Spinal cord (tissue), 10 donors: ENCODE measurements around the gene AHSP. TPM values are rescaled to one million over a fixed set of nuclear protein-coding genes. Genes with fewer than 3 reads are reported as not detected.
"Not testable (repeated sequence)": the region's sequence is repeated elsewhere in the genome, so short reads cannot be mapped to it uniquely, and the experiment has no call there.

Experiments
- DNase-seq, 6 donors: peaks; one replicate each; pipeline versions ENCODE4 v3.0.0 to v3.0.0-alpha.2; 2013 to 2015; ENCODE audit warnings: low spot score in 6 of 6, low read depth in 4 of 6
- H3K27ac ChIP-seq: one replicate; pipeline ENCODE4 v1.5.1; 2013; ENCODE audit warnings: low read depth, low read length, control low read depth
- H3K27me3 ChIP-seq: one replicate; pipeline ENCODE4 v1.6.1; 2013; ENCODE audit warnings: low read length; ENCODE audit not compliant: control insufficient read depth, insufficient read depth
- H3K36me3 ChIP-seq: one replicate; pipeline ENCODE4 v1.6.1; 2013; ENCODE audit warnings: low read length; ENCODE audit not compliant: control insufficient read depth, insufficient read depth
- H3K4me1 ChIP-seq: one replicate; pipeline ENCODE4 v1.6.1; 2013; ENCODE audit warnings: low read length; ENCODE audit not compliant: control insufficient read depth, insufficient read depth
- H3K4me3 ChIP-seq: one replicate; pipeline ENCODE4 v1.5.1; 2013; ENCODE audit warnings: low read depth, low read length, control low read depth
- H3K9me3 ChIP-seq: one replicate; pipeline ENCODE4 v1.6.1; 2013; ENCODE audit warnings: low read length; ENCODE audit not compliant: control insufficient read depth, insufficient read depth
- WGBS: methylation state at CpG from one replicate; pipeline ENCODE4 v1.1.5; 2013; ENCODE audit warnings: missing lambda C conversion rate; ENCODE audit not compliant: insufficient coverage; 5-methylcytosine and 5-hydroxymethylcytosine counted together
- long read RNA-seq, 4 donors: transcript quantifications; one replicate each; lab custom pipeline, GENCODE V29; 2026
- polyA plus RNA-seq, 2 donors: library from polyadenylated mRNA; unstranded; fragments of 120-200 nt; gene quantifications; one replicate each; pipeline ENCODE4 v1.2.1, GENCODE V29; 2013; ENCODE audit not compliant: insufficient read length in 2 of 2
- total RNA-seq, 2 donors: library from RNA; depleted of rRNA in 1 of 2; stranded (reverse); fragments of 120-200 nt in 1 of 2; fragments of >200 nt in 1 of 2; gene quantifications; one replicate each; pipeline versions ENCODE4 v1.2.3 to v1.2.4, GENCODE V29; 2013 to 2014
- donor health status: healthy.

Gene AHSP, protein sequence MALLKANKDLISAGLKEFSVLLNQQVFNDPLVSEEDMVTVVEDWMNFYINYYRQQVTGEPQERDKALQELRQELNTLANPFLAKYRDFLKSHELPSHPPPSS
- total RNA-seq (100 to 1,000 TPM in 1 of 2 donors, 10 to 100 TPM in 1; 46.4 to 114 TPM), polyA plus RNA-seq (1 to 10 TPM; 4.2 to 5.4 TPM)
- long read RNA-seq, donor 1, transcript AHSP-201 (3 exons, 524 nt) = major isoform, 7 of 7 reads
- long read RNA-seq, donor 1, partial matches to known transcripts = 0 of 7 reads
- long read RNA-seq, donor 1, other reads (novel, unspliced or antisense) = 0 of 7 reads
- long read RNA-seq, donor 2, transcript AHSP-201 (3 exons, 524 nt) = major isoform, 32 of 32 reads
- long read RNA-seq, donor 2, partial matches to known transcripts = 0 of 32 reads
- long read RNA-seq, donor 2, other reads (novel, unspliced or antisense) = 0 of 32 reads
- long read RNA-seq, donor 3, partial matches to known transcripts = 0 of 1 reads
- long read RNA-seq, donor 3, other reads (novel, unspliced or antisense) = 0 of 1 reads
- long read RNA-seq, donor 4, transcript AHSP-201 (3 exons, 524 nt) = major isoform, 12 of 12 reads
- long read RNA-seq, donor 4, partial matches to known transcripts = 0 of 12 reads
- long read RNA-seq, donor 4, other reads (novel, unspliced or antisense) = 0 of 12 reads

DNA sequence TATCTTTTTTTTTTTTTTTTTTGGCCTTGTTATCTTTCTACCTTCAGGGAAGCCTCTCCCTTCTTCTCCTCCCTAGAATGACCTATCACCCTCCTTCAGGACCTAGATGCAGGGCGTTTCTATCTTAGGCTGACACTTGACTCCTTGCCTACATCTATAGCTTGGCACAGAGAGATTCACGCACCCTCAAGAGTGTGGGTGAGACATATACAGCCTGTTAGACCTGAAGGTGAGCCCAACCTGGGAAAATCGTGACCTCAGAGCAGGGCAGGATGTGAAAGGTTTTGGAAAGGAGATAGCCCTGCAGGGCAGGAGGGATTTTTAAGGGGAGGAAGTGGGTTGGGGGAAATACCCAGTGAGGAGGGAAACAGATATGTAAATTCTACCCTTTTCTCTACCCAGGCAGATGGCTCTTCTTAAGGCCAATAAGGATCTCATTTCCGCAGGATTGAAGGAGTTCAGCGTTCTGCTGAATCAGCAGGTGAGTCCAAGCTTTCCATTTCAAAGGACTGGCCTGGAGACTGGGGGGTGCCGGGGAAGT lies at the start of gene AHSP:
AHSP (plus strand) TSS at position 167 of the 541 bp plus-strand sequence; CDS start at position 407, 240 bp downstream.
- Histone ChIP-seq H3K4me1 (peaks cover 9% of the 10 kb centered on the region), H3K4me3 (no peak within 1 kb of the TSS), H3K9me3 (no peaks in the 10 kb centered on the region), H3K27ac (no peak within 1 kb of the TSS), H3K27me3 (peaks cover 26% of the 10 kb centered on the region), H3K36me3 (no peaks in the 10 kb centered on the region)
- DNase-seq = no peak
- WGBS = 65% methylated on average over 5 of the region's 6 CpGs

DNA sequence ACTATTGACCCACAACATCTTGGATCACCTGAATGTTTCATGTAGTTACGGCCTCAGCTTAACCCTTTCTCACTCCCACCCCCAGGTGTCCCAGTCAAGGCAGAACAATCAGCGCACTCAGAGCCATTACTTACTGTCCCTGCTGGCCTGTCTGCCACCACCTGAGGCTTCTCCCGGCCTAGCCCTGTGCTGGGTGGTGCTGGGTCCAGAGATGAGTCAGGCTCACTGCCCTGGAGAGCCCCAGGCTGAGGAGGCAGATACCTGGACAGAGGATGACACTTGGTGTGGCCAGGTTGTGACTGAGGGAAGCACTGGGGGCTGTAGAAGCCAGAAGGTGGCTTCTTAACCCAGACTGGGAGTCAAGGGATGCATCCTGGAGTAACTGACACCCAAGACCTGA lies 48.7 kb upstream of the AHSP start:
- no peaks in the 10 kb centered on the region for H3K9me3 ChIP-seq
- no peak for DNase-seq
- peaks cover 23% of the 10 kb centered on the region for H3K36me3 ChIP-seq
- no peak overlapping the region for H3K27ac ChIP-seq
- H3K27me3 ChIP-seq = peaks cover 35% of the 10 kb centered on the region
- WGBS = 70% methylated on average over 3 of the region's 3 CpGs
- H3K4me1 ChIP-seq = peaks cover 19% of the 10 kb centered on the region
- H3K4me3 ChIP-seq = no peak overlapping the region

DNA sequence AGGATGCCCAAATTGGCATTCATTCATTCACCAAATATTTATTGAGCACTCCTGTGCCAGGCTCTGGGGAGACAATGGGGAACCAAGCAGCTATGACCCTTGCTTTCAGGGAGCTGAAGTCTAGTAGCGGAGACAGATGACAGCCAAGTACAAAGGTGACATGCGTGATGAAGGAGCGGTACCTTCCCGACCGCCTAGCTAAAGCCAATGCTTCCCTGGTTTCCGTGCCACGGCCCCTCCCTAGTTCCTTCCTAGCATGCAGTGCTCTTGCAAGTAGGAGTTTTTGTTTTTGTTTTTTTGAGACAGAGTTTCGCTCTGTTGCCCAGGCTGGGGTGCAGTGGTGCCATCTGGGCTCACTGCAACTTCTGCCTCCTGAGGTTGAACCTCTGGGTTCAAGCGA lies 47.9 kb upstream of the AHSP start:
- DNase-seq = no peak
- peaks cover 34% of the 10 kb centered on the region for H3K27me3 ChIP-seq
- no peak overlapping the region for H3K4me3 ChIP-seq
- H3K27ac ChIP-seq = no peak overlapping the region
- WGBS = 78% methylated on average over 9 of the region's 9 CpGs
- H3K4me1 ChIP-seq = peaks cover 19% of the 10 kb centered on the region
- peaks cover 20% of the 10 kb centered on the region for H3K36me3 ChIP-seq
- no peaks in the 10 kb centered on the region for H3K9me3 ChIP-seq

DNA sequence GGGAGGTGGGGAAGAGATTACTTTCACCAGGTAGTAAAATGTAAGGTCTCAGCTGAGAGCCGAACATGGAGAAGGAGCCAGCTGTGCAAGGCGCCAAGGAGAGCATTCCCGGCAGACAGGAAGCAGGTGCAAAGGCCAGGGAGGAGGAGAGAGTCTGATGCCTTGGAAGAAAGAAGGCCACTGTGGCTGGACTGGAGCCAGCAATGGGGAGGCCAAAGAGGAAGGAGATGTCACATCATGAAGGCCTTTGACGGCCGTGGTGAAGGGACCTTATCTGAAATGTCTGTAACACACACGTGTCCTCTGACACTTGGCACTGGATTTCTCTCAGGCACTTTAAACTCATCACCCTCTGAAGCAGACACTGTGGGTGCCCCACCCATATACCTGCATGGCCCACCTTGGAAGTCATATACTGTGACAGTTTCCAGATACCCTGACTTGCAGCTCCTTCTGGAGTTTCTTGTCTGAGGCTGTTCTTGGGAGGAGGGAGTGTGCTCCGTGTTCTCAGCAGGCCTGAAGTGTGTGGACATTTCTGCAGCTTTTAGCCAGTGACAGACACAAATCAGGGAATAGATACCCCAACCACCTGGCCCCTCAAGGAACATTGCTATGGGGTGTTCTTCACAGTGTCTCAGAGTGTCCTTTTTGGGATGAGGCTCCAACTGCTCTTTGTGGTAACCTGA lies 46.7 kb upstream of the AHSP start:
- Histone ChIP-seq H3K4me1 (peaks cover 15% of the 10 kb centered on the region), H3K27ac (no peak overlapping the region), H3K36me3 (peaks cover 16% of the 10 kb centered on the region), H3K9me3 (no peaks in the 10 kb centered on the region), H3K27me3 (peaks cover 27% of the 10 kb centered on the region), H3K4me3 (no peak overlapping the region)
- no peak for DNase-seq
- WGBS = 68% methylated on average over 6 of the region's 7 CpGs

DNA sequence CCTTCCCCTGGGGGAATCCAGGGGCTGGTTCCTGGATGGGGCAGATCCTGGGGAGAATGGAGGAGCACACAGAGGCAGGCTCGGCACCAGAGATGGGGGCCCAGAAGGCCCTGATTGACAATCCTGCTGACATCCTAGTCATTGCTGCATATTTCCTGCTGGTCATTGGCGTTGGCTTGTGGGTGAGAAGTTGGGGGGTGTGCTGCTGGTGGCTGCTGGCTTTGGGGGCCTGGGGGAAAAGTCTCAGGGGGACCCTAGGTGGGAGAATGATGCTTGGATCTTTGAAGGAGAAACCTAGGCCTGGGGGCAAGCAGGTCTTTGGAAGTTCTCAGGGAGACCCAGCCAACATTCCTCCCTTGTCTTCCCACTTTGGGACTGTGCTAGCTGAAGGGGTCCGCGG lies 44.6 kb upstream of the AHSP start, which contains the start of gene SLC5A2:
SLC5A2 (plus strand) TSS at position 43 of the 400 bp plus-strand sequence; CDS start at position 57, 14 bp downstream.
- Histone ChIP-seq H3K27me3 (peaks cover 23% of the 10 kb centered on the region), H3K36me3 (peaks cover 3% of the 10 kb centered on the region), H3K4me1 (peaks cover 17% of the 10 kb centered on the region), H3K4me3 (no peak within 1 kb of the TSS), H3K27ac (no peak within 1 kb of the TSS), H3K9me3 (no peaks in the 10 kb centered on the region)
- WGBS = 77% methylated on average over 4 of the region's 4 CpGs
- no peak for DNase-seq

DNA sequence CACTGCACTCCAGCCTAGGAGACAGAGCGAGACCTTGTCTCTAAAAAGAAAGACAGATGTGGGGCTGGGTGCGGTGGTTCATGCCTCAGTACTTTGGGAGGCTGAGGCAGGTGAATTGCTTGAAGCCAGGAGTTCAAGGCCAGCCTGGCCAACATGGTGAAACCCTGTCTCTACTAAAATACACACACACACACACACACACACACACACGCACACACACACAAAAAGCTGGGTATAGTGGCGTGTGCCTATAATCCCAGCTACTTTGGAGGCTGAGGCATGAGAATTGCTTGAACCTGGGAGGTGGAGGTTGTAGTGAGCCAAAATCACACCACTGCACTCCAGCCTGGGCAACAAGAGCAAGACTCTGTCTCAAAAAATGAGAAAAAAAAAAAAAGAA lies 43.7 kb upstream of the AHSP start:
- not testable (repeated sequence) for H3K4me3 ChIP-seq, H3K36me3 ChIP-seq, H3K9me3 ChIP-seq, DNase-seq, H3K27ac ChIP-seq
- peaks cover 23% of the 10 kb centered on the region for H3K27me3 ChIP-seq
- peaks cover 27% of the 10 kb centered on the region for H3K4me1 ChIP-seq
- WGBS = 100% methylated on average over 1 of the region's 4 CpGs

DNA sequence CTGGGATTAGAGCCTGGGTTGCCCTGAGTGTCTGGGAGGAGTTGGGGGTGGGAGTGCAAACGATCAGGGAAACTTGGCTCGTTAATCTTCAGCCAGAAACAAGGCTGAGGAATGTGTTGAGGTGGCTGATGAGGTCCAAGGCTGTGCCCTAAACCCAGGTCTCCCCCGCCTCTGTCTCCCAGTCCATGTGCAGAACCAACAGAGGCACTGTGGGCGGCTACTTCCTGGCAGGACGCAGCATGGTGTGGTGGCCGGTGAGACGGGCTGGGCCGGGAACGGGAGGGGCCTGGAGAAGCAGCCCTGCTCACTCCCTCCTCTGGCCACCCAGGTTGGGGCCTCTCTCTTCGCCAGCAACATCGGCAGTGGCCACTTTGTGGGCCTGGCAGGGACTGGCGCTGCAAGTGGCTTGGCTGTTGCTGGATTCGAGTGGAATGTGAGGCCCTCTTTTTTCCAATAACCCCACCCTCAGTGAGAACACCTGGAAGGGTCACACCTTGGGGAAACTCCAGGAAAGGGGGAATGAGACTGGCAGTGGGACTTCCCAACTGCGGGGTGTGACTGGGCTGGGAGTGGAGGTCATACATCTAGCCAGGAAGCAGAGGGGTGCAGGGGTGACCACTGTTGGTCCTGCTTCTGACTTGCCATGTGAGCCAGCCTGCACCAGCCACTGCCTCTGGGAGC lies 43.1 kb upstream of the AHSP start:
- Histone ChIP-seq H3K36me3 (peaks cover 8% of the 10 kb centered on the region), H3K27me3 (peaks cover 21% of the 10 kb centered on the region), H3K4me3 (no peak overlapping the region), H3K9me3 (no peaks in the 10 kb centered on the region), H3K4me1 (peaks cover 29% of the 10 kb centered on the region), H3K27ac (no peak overlapping the region)
- no peak for DNase-seq
- 27% methylated on average over 11 of the region's 14 CpGs for WGBS

DNA sequence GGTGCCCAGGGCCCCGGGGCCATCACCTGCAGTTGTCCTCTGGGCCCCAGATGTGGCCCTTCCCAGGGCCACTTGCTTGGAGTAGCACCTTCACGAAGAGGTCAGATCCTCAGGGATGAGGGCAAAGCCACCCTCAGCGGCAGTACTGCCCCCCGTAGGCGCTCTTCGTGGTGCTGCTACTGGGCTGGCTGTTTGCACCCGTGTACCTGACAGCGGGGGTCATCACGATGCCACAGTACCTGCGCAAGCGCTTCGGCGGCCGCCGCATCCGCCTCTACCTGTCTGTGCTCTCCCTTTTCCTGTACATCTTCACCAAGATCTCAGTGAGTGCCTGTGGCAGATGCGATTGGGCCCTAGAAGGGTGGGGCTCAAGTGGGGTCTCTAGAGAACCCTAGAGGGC lies 42.1 kb upstream of the AHSP start:
- Histone ChIP-seq H3K9me3 (no peaks in the 10 kb centered on the region), H3K4me1 (peaks cover 29% of the 10 kb centered on the region), H3K36me3 (peaks cover 17% of the 10 kb centered on the region), H3K4me3 (no peak overlapping the region), H3K27ac (no peak overlapping the region), H3K27me3 (peaks cover 21% of the 10 kb centered on the region)
- no peak for DNase-seq
- WGBS = 90% methylated on average over 8 of the region's 17 CpGs

DNA sequence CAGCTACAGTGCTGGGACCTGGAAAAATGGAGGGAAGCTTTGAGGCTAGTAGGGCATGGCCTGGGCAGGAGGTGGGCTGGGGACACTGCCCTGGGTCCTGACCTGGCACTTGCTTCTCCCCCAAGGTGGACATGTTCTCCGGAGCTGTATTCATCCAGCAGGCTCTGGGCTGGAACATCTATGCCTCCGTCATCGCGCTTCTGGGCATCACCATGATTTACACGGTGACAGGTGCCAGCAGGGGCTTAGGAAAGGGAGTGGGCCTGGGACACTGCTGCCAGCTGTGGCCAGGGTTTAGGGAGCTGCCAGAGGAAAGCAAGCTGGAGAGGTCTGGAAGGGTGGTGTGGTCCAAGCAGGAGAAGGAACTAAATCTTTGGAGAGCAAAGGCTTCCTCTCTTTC lies 41.7 kb upstream of the AHSP start:
- 82% methylated on average over 3 of the region's 5 CpGs for WGBS
- H3K27me3 ChIP-seq = peaks cover 21% of the 10 kb centered on the region
- no peak overlapping the region for H3K4me3 ChIP-seq
- DNase-seq = no peak
- peaks cover 22% of the 10 kb centered on the region for H3K36me3 ChIP-seq
- no peak overlapping the region for H3K27ac ChIP-seq
- H3K9me3 ChIP-seq = no peaks in the 10 kb centered on the region
- peaks cover 29% of the 10 kb centered on the region for H3K4me1 ChIP-seq
